Stomach smooth muscle (tissue), 2 donors: ENCODE data around the gene FNDC11.

Experiments
- H3K27ac ChIP-seq: one replicate; pipeline ENCODE4 v1.7.0; 2013; ENCODE audit warnings: mild to moderate bottlenecking, low read length, inconsistent platforms
- H3K27me3 ChIP-seq, 2 donors: one replicate each; pipeline ENCODE4 v1.7.0; 2013; ENCODE audit warnings: low read length in 2 of 2; ENCODE audit not compliant: insufficient read depth in 2 of 2, control insufficient read depth in 1 of 2
- H3K36me3 ChIP-seq, 2 donors: one replicate each; pipeline ENCODE4 v1.7.0; 2013; ENCODE audit warnings: low read length in 2 of 2; ENCODE audit not compliant: control insufficient read depth in 2 of 2, insufficient read depth in 2 of 2
- H3K4me1 ChIP-seq: one replicate; pipeline ENCODE4 v1.7.0; 2013; ENCODE audit warnings: low read length; ENCODE audit not compliant: control insufficient read depth, insufficient read depth
- H3K4me3 ChIP-seq, 2 donors: one replicate each; pipeline ENCODE4 v1.7.0; 2013; ENCODE audit warnings: low read length in 2 of 2
- H3K9ac ChIP-seq, 2 donors: one replicate each; pipeline ENCODE4 v1.7.0; 2013; ENCODE audit warnings: low read length in 2 of 2, mild to moderate bottlenecking in 1 of 2
- H3K9me3 ChIP-seq, 2 donors: one replicate each; pipeline ENCODE4 v1.7.0; 2013; ENCODE audit warnings: low read length in 2 of 2; ENCODE audit not compliant: control insufficient read depth in 2 of 2
- donor health status: healthy.
- donor health status: Pancreatic carcinoma.

The FNDC11 gene

GRCh38 chr20:63518351-63518861, 35.6 kb upstream of the FNDC11 start:
- H3K36me3 ChIP-seq: no peaks in the 10 kb centered on the region
- no peak overlapping the region for H3K27ac ChIP-seq
- H3K4me1 ChIP-seq: peaks cover 21% of the 10 kb centered on the region
- no peaks in the 10 kb centered on the region for H3K27me3 ChIP-seq
- no peak overlapping the region for H3K4me3 ChIP-seq
- no peaks in the 10 kb centered on the region for H3K9me3 ChIP-seq
- no peak overlapping the region for H3K9ac ChIP-seq

DNA sequence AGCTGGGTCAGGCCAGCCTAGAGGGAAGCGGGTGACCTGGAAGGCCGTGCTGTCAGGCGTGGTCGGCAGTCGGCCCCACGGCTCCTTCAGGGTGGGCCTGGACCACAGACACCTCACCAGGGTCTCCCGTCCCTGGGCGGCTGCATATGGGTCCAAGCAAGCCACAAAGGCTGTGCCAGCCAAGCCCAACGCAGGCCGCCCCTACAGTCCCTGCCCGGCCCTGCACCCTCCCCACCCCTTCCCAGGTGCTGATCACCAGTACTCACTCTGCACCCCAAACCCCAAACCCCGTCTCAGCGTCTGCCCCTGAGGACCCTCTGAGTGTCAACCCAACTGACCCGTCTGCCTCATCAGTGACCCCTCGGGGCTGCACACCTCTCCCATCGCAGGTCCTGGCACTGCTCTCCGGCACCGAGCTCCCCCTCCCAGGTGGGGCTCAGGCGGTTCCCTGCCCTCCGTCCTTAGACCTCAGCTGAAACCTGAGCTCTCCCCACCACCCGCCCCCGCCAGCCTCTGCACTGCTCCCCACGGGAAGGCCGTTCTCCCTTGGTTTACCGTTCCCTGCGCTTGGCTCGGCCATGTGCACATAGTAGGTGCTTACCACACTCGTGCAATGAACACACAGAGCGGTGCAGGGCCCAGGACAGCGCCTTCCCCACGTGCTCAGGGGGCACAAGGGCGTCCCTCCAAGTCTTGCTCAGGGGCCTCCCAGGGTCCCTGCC, 34.9 kb upstream of the FNDC11 start:
- Histone ChIP-seq H3K36me3 (no peaks in the 10 kb centered on the region), H3K9ac (peak overlapping the region; percentile 51 to 55), H3K4me3 (peak overlapping the region; percentile 71 to 88), H3K4me1 (peaks cover 21% of the 10 kb centered on the region), H3K9me3 (no peaks in the 10 kb centered on the region), H3K27me3 (no peaks in the 10 kb centered on the region), H3K27ac (no peak overlapping the region)

GRCh38 chr20:63519668-63520503, 34.1 kb upstream of the FNDC11 start:
- H3K9me3 ChIP-seq: no peaks in the 10 kb centered on the region
- peaks cover 21% of the 10 kb centered on the region for H3K4me1 ChIP-seq
- H3K36me3 ChIP-seq: no peaks in the 10 kb centered on the region
- peak overlapping the region; percentile 71 to 88 for H3K4me3 ChIP-seq
- H3K27me3 ChIP-seq: no peaks in the 10 kb centered on the region
- H3K27ac ChIP-seq: peak overlapping the region; percentile 49
- H3K9ac ChIP-seq: peak overlapping the region; percentile 51 to 55

GRCh38 chr20:63520504-63520933, 33.4 kb upstream of the FNDC11 start, which contains the start of gene PPDPF:
Gene PPDPF, plus strand, starts transcription at chr20:63520765. Its CDS starts 544 bp downstream, at chr20:63521309.
- Histone ChIP-seq H3K27ac (peak within 1 kb of the TSS; percentile 49), H3K9ac (peak within 1 kb of the TSS; percentile 71 to 78), H3K36me3 (no peaks in the 10 kb centered on the region), H3K4me3 (peak within 1 kb of the TSS; percentile 79 to 88), H3K9me3 (no peaks in the 10 kb centered on the region), H3K4me1 (peaks cover 21% of the 10 kb centered on the region), H3K27me3 (no peaks in the 10 kb centered on the region)

GRCh38 chr20:63520934-63521601, 32.9 kb upstream of the FNDC11 start:
- peak overlapping the region; percentile 79 to 88 for H3K4me3 ChIP-seq
- no peaks in the 10 kb centered on the region for H3K36me3 ChIP-seq
- no peaks in the 10 kb centered on the region for H3K9me3 ChIP-seq
- no peaks in the 10 kb centered on the region for H3K27me3 ChIP-seq
- peak overlapping the region; percentile 31 for H3K27ac ChIP-seq
- peak overlapping the region; percentile 71 to 78 for H3K9ac ChIP-seq
- peaks cover 21% of the 10 kb centered on the region for H3K4me1 ChIP-seq

- Histone ChIP-seq H3K27ac (peak overlapping the region; percentile 31), H3K9ac (peak overlapping the region; percentile 71 to 78), H3K27me3 (no peaks in the 10 kb centered on the region), H3K36me3 (no peaks in the 10 kb centered on the region), H3K4me3 (peak overlapping the region; percentile 79 to 88), H3K4me1 (peaks cover 21% of the 10 kb centered on the region), H3K9me3 (no peaks in the 10 kb centered on the region)
These were observed 32.4 kb upstream of the FNDC11 start for GRCh38 chr20:63521602-63522001.

GRCh38 chr20:63522091-63522868, 31.7 kb upstream of the FNDC11 start:
- H3K9ac ChIP-seq: peak overlapping the region; percentile 2 to 36
- no peak overlapping the region for H3K27ac ChIP-seq
- H3K4me3 ChIP-seq: peak overlapping the region; percentile 46 to 61
- no peaks in the 10 kb centered on the region for H3K27me3 ChIP-seq
- H3K36me3 ChIP-seq: no peaks in the 10 kb centered on the region
- H3K4me1 ChIP-seq: peaks cover 21% of the 10 kb centered on the region
- no peaks in the 10 kb centered on the region for H3K9me3 ChIP-seq

GRCh38 chr20:63522981-63523611, 30.9 kb upstream of the FNDC11 start:
- Histone ChIP-seq H3K36me3 (no peaks in the 10 kb centered on the region), H3K27ac (no peak overlapping the region), H3K9ac (no peak overlapping the region), H3K9me3 (no peaks in the 10 kb centered on the region), H3K4me1 (peaks cover 21% of the 10 kb centered on the region), H3K27me3 (no peaks in the 10 kb centered on the region), H3K4me3 (no peak overlapping the region)

DNA sequence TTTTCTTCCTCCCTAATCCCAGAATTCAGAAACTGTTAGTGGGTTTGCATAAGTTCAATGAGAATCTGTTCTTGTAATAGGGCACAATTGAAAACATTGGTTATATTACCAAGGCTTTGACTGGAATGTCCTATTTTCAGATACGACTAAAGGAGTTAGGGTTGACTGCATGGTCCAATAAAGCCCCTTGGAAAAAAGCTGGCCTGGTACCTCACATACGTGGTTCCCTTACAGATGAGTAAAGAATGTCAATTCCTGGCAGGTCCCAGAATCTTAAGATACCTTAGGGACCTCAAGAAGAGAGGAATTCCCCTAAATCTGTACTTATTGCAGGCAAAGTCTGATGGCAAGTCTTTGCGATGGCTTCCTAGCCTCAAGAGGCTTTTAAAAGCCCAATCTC, 28.8 kb upstream of the FNDC11 start:
- no peaks in the 10 kb centered on the region for H3K27me3 ChIP-seq
- no peak overlapping the region for H3K9ac ChIP-seq
- no peaks in the 10 kb centered on the region for H3K9me3 ChIP-seq
- peaks cover 15% of the 10 kb centered on the region for H3K4me1 ChIP-seq
- H3K27ac ChIP-seq: no peak overlapping the region
- no peaks in the 10 kb centered on the region for H3K36me3 ChIP-seq
- H3K4me3 ChIP-seq: no peak overlapping the region
